Bronchial epithelial cell (primary cell): Measurements from ENCODE around the gene MET. TPM values are rescaled to one million over a fixed set of nuclear protein-coding genes. Genes with fewer than 3 reads are reported as not detected.
"Not testable (repeated sequence)": the region's sequence is repeated elsewhere in the genome, so short reads cannot be mapped to it uniquely, and the experiment has no call there.

Experiments
- DNase-seq: peaks from one replicate; pipeline ENCODE4 v3.0.0-alpha.2; 2010; ENCODE audit warnings: low read depth
- FAIRE-seq: peaks from 2 replicates; lab custom pipeline; 2011; peaks lifted over from hg19 to GRCh38; lab: Jason Lieb, UNC
- H3K27me3 ChIP-seq: 2 replicates; pipeline ENCODE4 v1.5.1; 2011; ENCODE audit warnings: low read length; ENCODE audit not compliant: control insufficient read depth, insufficient read depth
- H3K36me3 ChIP-seq: 2 replicates; pipeline ENCODE4 v1.5.1; 2011; ENCODE audit warnings: low read length; ENCODE audit not compliant: control insufficient read depth, insufficient read depth
- H3K4me3 ChIP-seq: 2 replicates; pipeline ENCODE4 v1.5.1; 2011; ENCODE audit warnings: mild to moderate bottlenecking, low read depth, low read length, control low read depth
- total RNA-seq: library from RNA; depleted of rRNA; stranded (reverse); fragments of >200 nt; gene quantifications from 2 replicates; pipeline ENCODE4 v1.2.1, GENCODE V29; 2014
- TF ChIP-seq, protein P1 (sequence below): IDR thresholded peaks from 2 replicates; pipeline ENCODE4 v1.5.1; 2011; ENCODE audit warnings: mild to moderate bottlenecking, moderate library complexity, low read length, control low read depth, inconsistent platforms; ENCODE audit not compliant: insufficient read depth, severe bottlenecking

MET gene
- total RNA-seq, 1 donor from 2014 or later, result 156 TPM

DNA sequence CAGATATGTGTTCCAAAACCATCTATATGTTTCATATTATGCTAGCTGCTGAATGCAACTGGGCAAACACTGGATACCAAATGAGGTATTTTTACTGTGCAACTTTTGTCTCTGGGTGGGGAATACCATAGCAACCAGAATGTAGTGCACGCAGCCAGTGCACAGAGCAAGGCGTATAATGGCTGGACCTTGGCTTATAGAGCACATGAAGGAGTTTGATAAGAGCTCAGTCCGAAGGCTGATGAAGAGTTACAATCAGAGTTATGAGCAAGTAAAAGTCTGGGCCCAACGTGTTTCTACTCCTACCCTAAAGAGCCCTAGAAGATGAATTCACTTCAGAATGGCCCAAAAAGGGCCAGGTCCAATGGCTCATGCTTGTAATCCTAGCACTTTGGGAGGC is 82.2 kb downstream of the MET start:
- Histone ChIP-seq H3K27me3 (no peaks in the 10 kb centered on the region), H3K4me3 (no peak overlapping the region), H3K36me3 (peaks cover 9% of the 10 kb centered on the region)
- FAIRE-seq (no peak), DNase-seq (no peak)
- TF ChIP-seq, protein P1, sequence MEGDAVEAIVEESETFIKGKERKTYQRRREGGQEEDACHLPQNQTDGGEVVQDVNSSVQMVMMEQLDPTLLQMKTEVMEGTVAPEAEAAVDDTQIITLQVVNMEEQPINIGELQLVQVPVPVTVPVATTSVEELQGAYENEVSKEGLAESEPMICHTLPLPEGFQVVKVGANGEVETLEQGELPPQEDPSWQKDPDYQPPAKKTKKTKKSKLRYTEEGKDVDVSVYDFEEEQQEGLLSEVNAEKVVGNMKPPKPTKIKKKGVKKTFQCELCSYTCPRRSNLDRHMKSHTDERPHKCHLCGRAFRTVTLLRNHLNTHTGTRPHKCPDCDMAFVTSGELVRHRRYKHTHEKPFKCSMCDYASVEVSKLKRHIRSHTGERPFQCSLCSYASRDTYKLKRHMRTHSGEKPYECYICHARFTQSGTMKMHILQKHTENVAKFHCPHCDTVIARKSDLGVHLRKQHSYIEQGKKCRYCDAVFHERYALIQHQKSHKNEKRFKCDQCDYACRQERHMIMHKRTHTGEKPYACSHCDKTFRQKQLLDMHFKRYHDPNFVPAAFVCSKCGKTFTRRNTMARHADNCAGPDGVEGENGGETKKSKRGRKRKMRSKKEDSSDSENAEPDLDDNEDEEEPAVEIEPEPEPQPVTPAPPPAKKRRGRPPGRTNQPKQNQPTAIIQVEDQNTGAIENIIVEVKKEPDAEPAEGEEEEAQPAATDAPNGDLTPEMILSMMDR, result no peak

DNA sequence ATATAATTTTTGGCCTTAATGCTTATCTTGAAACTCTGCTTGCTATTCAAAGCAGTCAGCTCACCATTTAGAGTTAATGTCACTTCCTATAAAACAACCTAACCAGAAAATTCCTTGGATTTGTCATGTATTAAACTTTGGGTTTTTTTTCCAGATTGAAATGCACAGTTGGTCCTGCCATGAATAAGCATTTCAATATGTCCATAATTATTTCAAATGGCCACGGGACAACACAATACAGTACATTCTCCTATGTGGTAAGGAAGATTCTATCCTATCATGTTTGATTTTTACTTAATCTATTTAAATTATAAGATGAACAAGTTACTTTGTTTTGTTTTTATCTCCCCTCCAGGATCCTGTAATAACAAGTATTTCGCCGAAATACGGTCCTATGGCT is 85.3 kb downstream of the MET start:
- TF ChIP-seq, protein P1, result no peak
- FAIRE-seq (no peak), DNase-seq (no peak)
- Histone ChIP-seq H3K27me3 (no peaks in the 10 kb centered on the region), H3K4me3 (no peak overlapping the region), H3K36me3 (peaks cover 15% of the 10 kb centered on the region)

DNA sequence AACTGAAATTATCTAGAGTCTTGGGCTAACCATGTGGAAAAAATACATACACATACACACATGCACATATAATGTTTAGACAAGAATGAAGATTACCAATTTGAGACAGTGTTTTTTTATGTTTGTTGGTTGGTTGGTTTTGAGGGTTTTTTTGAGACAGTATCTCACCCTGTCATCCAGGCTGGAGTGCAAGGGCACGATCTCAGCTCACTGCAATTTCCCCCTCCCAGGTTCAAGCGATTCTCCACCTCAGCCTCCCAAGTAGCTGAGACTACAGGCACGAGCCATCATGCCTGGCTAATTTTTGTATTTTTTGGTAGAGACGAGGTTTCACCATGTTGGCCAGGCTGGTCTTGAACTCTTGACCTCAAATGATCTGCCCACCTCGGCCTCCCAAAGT is 87.6 kb downstream of the MET start:
- peaks cover 14% of the 10 kb centered on the region for H3K36me3 ChIP-seq
- not testable (repeated sequence) for H3K27me3 ChIP-seq, FAIRE-seq, DNase-seq, H3K4me3 ChIP-seq

DNA sequence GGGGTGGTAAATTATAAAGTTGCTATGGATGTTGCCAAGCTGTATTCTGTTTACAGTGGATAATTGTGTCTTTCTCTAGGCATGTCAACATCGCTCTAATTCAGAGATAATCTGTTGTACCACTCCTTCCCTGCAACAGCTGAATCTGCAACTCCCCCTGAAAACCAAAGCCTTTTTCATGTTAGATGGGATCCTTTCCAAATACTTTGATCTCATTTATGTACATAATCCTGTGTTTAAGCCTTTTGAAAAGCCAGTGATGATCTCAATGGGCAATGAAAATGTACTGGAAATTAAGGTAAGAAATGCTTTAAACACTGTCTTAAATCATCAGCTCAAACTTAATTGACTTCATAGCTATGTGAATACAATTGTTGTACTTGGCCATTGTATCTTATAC is 91.0 kb downstream of the MET start:
- peaks cover 15% of the 10 kb centered on the region for H3K36me3 ChIP-seq
- DNase-seq (no peak), FAIRE-seq (no peak)
- no peaks in the 10 kb centered on the region for H3K27me3 ChIP-seq
- TF ChIP-seq, protein P1, result no peak
- H3K4me3 ChIP-seq, result no peak overlapping the region

DNA sequence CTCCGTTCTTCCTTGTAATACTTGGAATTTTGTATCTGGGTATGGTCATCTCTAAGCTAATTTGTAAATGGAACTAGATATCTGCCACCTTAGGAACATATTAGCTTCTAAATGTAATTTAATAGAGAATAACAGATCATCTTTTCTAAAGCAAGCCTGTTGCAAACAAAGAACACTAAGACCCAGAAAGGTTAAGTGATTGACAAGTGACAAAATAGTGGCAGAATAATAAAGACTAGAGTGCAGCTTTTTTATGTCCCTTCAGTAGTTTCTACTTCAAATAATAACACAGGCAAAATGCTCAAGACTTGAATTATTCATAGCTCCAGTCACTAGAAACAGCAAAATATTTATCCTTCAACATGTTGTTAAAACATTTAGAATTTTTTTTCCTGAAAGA is 91.7 kb downstream of the MET start:
- FAIRE-seq (no peak), DNase-seq (no peak)
- Histone ChIP-seq H3K4me3 (no peak overlapping the region), H3K36me3 (peaks cover 13% of the 10 kb centered on the region), H3K27me3 (no peaks in the 10 kb centered on the region)
- TF ChIP-seq, protein P1, result no peak

DNA sequence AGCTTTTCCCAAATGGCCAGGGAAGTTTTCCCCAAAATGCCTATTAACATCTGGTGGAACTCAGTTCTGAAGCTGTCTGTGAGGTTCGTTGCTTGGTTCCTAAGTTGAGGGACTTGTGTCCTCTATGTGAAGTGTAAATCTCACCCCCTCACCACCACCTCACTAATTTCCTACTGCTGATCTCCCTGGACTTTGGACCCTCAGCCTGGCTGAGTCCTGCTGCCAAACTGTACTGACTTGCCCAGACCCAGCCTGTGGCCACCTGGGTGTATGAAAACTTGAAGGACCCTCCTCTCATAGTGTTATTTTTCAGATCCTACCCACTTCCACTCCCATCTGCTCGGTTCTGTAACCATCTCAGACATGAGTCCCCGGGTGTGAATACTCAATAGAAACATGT is 94.9 kb downstream of the MET start:
- TF ChIP-seq, protein P1, result no peak
- peaks cover 8% of the 10 kb centered on the region for H3K36me3 ChIP-seq

More for the DNA sequence above, 94.9 kb downstream of the MET start:
- Histone ChIP-seq H3K4me3 (no peak overlapping the region), H3K27me3 (no peaks in the 10 kb centered on the region)
- DNase-seq (no peak), FAIRE-seq (no peak)
